HG03066 (cell line): ENCODE measurements around the gene SEL1L3.
"Not testable (repeated sequence)": the region's sequence is repeated elsewhere in the genome, so short reads cannot be mapped to it uniquely, and the experiment has no call there.

ENCODE experiments used
- ATAC-seq: cut with Tn5 transposase; IDR thresholded peaks from one replicate; pipeline ENCODE4 v1.9.1; 2021; ENCODE audit warnings: low read depth; ENCODE audit not compliant: unreplicated experiment

Gene SEL1L3

GRCh38 chr4:25879991-25880651 is 17.3 kb upstream of the SEL1L3 start:
- no peak for ATAC-seq

- no peak for ATAC-seq
Observed at GRCh38 chr4:25879587-25879986, 16.8 kb upstream of the SEL1L3 start.

DNA sequence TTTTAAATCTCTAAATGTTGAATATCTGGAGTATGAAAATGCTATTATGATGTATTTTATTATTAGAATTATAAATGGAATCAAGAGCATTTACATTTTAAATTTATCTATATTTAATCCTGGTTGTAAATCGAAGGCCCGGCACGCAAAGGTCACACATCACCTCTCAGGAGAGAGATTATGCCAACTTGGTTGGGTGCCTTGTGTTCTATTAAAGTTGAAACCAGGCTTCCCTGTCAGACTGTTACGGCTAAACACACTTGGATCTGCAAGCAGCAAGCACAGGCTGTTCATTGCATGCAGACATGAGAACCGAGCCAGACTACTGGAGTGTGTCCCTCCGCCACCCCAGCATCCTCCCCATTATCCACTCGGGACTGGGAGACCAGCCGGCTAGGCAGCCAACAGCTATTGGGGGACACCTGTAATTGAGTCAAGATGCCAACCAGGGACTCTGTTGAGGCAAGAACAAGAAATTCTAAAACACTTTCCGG is 16.4 kb upstream of the SEL1L3 start:
- ATAC-seq, result no peak

DNA sequence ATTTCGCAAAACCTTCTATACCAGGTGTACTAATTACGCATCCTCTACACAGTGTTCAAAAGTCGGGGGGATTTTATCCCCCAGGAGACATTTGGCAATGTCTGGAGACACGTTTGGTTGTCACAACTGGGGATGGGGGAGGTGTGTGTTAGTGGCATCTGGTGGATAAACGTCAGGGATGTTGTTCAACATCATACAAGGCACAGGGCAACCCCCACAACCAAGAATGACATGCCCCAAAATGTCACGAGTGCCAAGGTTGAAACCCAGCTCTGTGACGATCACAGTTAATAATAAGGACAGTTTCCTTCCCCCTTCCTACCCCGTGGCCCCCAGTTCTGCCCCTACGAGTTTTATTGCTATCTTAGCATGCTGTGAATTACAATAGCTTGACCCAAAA is 15.9 kb upstream of the SEL1L3 start:
- ATAC-seq, result no peak

- ATAC-seq, result peak; percentile 65
Observed at GRCh38 chr4:25875281-25875745, 12.5 kb upstream of the SEL1L3 start.

- ATAC-seq, result no peak
Observed at GRCh38 chr4:25874655-25875054, 11.9 kb upstream of the SEL1L3 start.

DNA sequence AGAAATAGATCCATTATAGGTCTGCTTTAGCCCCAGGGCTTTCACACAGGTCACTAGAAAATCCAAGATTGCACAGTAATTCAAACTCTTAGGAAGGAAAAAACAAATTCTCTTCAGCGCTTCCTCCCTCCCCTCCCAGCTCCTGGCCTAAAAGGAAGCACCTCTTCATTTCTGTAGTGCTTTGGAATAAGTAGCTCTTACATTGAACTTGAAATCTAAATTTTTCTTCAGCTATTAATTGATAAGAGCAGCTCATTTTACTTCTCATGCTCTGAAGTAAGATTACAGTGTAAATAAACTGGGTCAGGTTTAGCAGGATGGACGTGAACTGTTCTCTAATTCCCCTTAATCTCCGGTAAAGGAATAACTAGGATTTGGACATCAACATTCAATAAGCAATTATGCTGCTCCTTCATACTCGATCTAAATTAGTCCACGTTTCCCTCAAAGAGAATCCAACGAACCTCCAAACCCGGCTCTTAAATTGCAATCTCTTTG is 10.9 kb upstream of the SEL1L3 start:
- no peak for ATAC-seq

- no peak for ATAC-seq
Observed at GRCh38 chr4:25872851-25873631, 10.3 kb upstream of the SEL1L3 start.

DNA sequence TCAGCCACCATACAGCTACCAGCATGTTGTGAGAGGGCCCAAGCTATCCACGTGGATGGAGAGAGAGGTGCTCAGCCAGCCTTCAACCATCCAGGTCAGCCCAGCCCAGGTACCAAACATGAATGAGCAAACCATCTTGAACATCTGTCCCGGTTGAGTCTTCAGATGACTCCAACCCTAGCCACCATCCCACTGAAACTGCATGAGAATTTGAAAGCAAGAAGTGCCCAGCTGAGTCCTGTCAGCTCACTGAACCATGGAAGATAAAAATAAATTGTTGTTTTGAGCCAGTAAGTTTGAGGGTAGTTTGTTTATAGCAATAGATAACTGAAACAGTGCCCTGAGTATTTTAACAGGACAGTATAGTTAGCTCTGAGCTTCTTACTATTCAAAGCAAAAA is 7.3 kb upstream of the SEL1L3 start:
- peak; percentile 39 for ATAC-seq

- no peak for ATAC-seq
Observed at GRCh38 chr4:25867781-25868294, 5.0 kb upstream of the SEL1L3 start.

DNA sequence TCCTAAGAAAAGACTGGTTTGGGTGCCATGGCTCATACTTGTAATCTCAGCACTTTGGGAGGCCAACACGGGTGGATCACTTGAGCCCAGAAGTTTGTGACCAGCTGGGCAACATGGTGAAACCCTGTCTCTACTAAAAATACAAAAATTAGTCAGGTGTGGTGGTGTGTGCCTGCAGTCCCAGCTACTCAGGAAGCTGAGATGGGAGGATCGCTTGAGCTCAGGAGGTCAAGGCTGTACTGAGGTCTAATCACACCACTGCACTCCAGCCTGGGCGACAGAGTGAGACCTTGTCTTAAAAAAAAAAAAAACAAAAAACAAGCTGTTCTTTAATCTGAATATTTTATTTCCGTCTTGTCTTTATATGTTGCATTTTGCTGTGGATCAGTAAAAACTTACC is 3.6 kb upstream of the SEL1L3 start:
- not testable (repeated sequence) for ATAC-seq

GRCh38 chr4:25865586-25865985 is 2.8 kb upstream of the SEL1L3 start:
- ATAC-seq, result no peak

GRCh38 chr4:25863831-25864418 is 1.1 kb upstream of the SEL1L3 start:
- no peak for ATAC-seq

GRCh38 chr4:25863347-25863784 is 578 bp upstream of the SEL1L3 start:
- ATAC-seq, result no peak

GRCh38 chr4:25861951-25862410 is 807 bp downstream of the SEL1L3 start:
- peak; percentile 10 for ATAC-seq

- no peak for ATAC-seq
Observed at GRCh38 chr4:25861280-25861950, 1.4 kb downstream of the SEL1L3 start.

DNA sequence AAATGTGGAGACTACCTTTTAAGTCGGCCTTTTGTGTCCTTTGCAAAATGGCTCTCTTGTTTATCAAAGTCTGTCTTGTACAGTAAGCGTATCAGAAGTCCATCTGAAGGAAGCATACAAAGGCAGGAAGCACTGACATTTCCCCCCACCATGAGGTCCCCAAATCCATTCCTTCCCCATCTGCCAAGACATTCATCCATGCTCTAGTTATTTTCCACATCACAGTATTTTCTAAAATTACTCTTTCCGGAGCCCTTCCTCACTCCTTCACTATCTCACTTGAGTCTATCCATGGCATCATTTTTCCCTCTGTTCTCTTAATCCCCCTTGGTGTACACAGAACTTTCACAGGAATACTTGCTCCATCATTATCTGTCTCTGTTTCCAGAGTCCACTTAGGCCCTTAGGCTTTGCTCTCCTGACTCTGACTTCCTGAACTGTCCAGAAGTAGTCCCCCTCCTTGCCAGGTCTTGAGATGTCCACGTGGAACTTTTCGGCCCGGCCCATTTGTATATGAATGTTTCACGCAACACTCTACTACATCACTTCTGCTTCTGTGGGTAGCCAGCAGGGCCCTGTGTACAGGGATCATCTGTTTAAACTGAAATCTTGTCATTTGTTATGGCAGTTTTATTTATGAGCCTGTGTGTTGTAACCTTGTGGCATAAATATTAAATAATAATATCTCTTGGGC is 2.1 kb downstream of the SEL1L3 start:
- peak; percentile 33 for ATAC-seq

- peak; percentile 33 for ATAC-seq
Observed at GRCh38 chr4:25859429-25860148, 3.2 kb downstream of the SEL1L3 start.

DNA sequence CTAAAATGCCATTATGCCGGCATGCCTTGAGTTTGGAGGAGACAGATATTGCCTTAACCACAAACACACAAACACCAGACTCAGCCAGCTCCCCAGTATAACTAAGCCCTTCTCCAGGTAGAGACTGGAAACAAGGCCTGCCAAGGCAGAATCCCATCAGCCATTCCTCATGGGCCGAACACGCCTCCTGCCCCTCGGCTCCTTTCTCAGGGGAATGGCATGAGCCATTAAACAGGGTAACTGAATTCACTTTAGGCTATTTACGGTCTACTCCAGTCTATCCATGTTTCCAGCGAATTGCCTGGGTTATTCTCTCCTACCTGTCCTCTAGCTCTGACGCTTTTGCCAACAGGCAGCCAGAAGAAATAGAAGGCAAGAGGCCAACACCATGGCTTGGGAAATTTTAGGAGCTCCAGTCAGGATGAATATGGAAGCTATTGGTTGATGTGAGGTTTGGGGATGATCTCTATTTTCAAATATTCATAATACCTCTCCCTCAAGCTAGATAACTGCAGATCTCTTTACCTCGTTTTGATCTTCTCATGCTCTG is 4.9 kb downstream of the SEL1L3 start:
- no peak for ATAC-seq
